Glomerular endothelial cell (primary cell): ENCODE data around the gene RASSF7. TPM values are rescaled to one million over a fixed set of nuclear protein-coding genes. Genes with fewer than 3 reads are reported as not detected.

Experiments
- DNase-seq: peaks from one replicate; pipeline ENCODE4 v3.0.0-alpha.2; 2011; ENCODE audit warnings: low read depth, low spot score; ENCODE audit errors: extremely low read depth
- total RNA-seq: library from RNA; depleted of rRNA; stranded (reverse); fragments of >200 nt; gene quantifications from 2 replicates; pipeline ENCODE4 v1.2.3, GENCODE V29; 2015

The RASSF7 gene
- total RNA-seq, 1 donor from 2014 or later = 17.6 TPM

GRCh38 chr11:550021-550745 lies 10.6 kb upstream of the RASSF7 start:
- no peak for DNase-seq

- no peak for DNase-seq
These were observed 10.1 kb upstream of the RASSF7 start for GRCh38 chr11:550746-551085.

GRCh38 chr11:551131-551530 lies 9.6 kb upstream of the RASSF7 start:
- DNase-seq = no peak

DNA sequence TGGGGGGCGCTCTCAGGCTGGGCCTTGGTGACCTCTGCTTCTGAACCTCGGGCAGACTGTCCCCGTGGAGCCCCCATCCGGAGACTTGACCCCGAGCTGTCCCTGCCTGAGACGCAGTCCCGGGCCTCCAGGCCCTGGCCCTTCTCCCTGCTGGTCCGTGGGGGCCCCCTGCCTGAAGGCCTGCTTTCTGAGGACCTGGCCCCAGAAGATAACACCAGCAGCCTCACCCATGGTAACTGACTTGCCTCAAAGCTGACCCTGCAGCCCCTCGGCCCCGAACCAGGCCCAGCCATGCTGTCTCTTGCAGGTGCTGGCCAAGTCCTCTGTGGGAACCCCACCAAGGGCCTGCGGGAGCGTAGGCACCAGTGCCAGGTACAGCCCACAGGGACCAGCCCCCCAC lies 9.2 kb upstream of the RASSF7 start:
- no peak for DNase-seq

DNA sequence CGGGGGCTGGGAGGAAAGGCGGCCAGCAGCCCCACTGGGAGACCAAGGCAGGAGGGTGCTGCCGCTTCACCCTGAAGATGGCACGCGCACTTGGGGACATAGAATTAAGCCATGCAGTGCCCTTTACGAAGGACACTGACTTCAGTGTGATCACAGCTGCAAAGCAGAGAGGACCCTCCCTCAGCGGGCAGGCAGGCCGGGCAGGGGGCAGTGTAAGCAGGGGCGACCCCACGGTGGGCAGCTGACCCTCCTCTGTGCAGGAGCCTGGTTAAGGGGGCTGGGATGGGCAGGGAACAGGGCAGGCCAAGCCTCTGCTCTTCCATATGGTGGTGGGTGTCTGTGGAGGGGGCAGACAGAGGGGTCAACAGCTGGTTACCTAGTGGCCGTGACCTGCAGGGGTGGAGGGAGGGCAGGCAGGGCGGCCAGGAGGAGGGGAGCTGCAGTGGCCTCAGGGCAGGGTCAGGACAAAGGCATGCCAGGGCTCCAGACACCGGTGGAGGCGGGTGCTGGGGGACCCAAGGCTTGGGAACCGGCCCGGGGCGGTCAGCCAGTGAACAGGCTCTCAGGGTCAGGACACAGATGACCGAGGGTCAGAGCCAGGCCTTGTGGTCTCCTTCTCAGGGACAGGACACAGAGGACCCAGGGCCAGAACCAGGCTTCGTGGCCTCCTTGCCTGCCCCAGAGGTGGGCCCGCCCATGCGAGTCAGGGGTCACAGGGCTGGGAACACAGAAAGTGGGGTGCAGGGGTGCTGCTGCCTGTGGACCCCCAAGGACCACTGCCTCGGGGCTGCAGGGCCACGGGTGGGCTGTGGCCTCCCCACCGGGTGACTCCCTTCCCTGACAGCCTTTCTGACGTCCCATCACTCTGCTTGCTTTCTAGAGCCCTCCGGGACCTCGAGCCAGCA lies 7.4 kb upstream of the RASSF7 start:
- DNase-seq = no peak

DNA sequence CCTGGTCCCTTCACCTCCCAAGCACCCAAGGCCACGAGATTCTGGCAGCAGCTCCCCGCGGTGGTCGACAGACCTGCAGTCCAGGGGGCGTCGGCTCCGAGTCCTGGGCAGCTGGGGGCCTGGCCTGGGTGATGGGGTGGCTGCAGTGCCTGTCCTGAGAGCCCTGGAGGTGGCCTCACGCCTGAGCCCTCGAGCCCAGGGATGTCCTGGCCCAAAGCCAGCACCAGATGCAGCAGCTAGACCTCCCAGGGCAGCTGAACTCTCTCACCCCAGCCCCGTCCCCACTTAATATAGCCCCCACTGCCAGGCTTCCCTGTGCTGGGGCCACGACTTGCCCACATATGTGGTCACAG lies 6.8 kb upstream of the RASSF7 start:
- DNase-seq = no peak

GRCh38 chr11:554428-555226 lies 6.1 kb upstream of the RASSF7 start:
- DNase-seq = no peak

DNA sequence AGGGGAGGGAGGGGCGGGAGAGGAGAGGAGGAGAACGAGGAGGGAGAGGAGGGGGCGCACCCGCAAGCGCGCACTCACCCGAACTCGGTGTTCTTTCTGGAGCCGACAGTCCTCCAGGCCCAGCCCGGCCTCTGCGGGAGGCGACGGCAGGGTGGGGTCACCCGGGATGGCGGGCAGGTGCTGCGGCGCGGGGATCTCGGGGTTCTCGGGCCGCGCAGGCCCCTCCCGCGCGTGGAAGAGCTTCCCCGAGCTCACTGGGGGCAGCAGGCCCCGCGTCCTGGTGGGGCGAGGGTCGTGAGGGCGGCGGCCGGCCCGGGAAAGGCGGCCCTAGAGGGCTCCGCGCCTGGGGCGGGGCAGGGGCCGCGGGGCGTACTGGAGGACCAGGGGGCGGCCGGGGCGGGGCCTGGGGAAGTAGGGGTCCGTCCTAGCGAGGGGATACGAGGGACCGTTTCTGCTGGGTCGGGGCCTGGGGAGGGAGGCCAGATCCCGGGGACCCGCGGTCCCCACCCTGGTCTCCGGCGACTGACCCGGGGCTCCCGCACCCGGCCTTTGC lies 5.5 kb upstream of the RASSF7 start:
- DNase-seq = no peak

- no peak for DNase-seq
These were observed 4.7 kb upstream of the RASSF7 start for GRCh38 chr11:555780-556661.

GRCh38 chr11:556662-557256 lies 4.0 kb upstream of the RASSF7 start:
- DNase-seq = no peak

DNA sequence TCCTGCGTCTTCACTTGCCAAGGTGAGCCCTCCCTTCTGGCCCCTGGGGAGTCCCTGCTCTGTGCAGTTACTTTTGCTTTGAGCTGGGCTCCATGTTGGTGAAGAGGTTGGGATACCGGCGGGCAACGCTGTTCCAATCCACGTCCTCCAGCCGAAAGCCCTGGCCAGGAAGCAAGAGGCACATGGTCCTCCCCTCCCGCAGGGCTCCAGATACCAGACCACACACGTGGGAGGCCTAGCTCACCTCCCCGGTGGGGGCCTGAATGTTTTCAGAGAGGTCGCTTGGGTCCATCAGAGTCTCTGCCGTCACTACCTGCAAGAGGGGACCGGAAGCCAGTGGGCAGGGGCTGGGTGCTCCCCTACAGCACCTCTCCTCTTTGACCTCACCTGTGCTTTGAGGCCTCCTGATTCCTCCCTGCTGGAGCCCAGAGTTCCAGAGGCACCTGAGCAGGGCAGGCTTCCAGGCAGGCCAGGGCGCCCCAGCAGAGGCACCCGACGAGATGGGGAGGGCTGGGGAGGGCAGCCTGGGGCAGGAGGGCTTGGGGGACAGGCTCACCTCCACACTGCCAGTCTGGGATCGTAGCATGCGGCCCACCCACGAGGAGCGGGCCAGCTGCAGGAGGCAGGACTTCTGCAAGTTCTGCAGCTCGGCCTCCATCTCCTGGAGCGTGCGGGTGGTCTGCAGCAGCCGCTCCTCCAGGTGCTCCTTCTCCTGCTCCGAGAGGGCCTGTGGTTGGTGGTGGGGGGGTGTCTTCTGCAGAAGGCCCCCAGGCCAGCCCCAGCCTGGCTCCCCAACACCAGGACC lies 3.2 kb upstream of the RASSF7 start:
- DNase-seq = no peak

DNA sequence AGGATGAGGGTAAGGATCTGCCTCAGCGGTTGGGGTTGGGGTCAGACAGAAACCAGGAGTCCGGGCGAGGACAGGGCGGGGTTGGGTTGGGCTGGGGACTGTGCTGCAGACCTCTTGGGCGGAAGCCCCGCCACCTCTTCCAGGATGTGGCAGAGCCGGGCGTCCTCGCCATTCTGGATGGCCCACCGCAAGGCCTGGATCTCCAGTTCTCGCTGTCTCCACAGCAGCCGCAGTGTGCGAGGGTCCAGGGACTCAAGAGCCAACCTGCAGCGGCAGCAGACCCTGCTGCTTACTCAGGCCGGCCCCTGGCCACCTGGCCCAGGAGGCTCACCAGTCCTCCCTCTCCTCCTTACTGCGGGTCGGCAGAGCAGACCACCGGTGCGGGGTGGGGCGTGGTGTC lies 2.3 kb upstream of the RASSF7 start:
- no peak for DNase-seq

DNA sequence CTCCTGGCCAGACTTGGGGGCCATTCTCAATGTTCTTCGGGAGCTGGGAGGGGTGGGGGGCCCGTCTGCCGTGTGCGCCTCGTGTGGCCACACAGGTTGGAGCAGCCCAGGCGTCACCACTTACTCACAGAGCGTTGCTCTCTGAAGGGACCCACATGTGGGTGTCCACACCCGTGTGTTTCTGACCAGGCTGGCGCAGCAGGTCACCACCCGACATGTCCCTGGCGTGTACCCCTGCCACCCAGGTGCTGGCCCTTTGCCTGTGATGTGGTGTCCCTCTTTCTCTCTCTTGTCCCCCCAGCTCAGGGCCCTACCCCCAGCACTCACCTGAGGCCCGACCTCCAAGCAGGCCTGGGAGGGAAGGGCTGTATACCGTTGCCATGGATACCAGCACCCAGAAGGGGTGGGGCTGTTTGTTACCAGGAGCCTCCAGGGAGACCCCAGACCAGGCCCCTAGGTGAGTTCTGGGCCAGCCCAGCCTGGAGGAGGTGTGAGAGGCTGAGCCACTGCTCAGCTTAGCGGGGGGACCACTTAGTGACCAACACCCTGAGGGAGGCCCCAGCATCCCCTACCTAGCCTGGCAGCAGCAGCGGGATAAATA lies 1.6 kb upstream of the RASSF7 start:
- DNase-seq = no peak

DNA sequence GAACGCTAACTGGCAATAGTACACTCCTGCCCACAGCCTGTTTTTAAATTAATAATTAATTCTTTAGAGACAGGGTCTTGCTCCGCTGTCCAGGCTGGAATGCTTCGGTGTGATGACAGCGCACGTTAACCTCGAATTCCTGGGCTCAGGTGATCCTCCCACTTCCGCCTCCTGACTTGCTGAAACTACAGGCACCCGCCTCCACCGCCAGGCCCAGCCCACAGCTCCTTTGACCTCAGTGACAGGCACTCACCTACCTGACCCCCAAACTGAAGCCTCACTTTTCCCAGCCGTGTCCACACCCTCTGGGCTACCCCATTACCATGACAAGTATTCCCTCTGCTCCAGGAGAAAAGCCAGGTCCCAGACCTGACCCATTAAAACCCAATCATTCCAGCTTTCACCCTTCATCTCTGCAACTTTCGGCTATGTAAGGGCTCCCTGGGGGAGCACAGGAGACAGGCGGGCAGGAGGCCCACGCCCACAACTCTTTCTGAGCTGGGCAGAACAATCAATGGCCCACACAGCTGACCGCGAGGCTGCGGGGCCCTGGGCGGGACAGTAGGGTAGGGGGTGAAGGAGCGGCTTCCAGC lies 962 bp upstream of the RASSF7 start:
- DNase-seq = no peak

DNA sequence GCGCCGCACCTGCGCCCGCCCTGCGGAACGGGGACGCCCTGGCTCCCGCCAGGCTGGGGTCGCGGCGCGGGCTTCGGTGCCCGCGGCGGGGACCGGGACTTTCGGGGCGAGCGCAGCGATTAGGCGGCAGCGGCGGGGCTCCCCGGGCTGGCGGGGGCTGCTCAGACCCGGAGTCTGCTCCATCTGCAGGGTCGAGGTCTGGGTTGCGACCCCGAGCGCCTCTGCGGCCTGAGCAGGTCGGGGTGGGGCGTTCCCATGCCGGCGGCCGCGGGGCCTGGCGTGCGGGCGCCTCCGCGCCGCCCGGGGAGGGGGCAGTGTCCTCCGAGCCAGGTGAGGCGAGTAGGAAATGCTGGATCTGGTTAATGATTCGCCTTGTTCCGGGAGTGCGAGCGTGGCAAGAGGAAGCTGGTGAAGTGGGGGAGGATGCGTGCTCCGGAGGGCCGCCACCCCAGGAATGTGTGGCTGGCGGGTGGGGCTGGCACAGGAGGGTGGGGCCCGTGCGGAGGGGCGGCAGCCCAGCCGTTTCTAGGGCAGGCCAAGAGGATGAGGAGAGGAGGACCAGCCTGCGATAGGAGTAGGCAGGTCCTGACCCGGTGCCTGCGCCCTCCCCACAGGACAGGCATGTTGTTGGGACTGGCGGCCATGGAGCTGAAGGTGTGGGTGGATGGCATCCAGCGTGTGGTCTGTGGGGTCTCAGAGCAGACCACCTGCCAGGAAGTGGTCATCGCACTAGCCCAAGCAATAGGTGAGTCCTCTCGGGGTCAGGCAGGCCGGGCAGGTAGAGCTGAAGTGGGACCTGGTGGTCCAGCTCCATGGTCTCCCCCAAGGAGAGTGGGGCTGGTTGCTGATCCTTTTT lies 606 bp downstream of the RASSF7 start:
- DNase-seq = no peak

DNA sequence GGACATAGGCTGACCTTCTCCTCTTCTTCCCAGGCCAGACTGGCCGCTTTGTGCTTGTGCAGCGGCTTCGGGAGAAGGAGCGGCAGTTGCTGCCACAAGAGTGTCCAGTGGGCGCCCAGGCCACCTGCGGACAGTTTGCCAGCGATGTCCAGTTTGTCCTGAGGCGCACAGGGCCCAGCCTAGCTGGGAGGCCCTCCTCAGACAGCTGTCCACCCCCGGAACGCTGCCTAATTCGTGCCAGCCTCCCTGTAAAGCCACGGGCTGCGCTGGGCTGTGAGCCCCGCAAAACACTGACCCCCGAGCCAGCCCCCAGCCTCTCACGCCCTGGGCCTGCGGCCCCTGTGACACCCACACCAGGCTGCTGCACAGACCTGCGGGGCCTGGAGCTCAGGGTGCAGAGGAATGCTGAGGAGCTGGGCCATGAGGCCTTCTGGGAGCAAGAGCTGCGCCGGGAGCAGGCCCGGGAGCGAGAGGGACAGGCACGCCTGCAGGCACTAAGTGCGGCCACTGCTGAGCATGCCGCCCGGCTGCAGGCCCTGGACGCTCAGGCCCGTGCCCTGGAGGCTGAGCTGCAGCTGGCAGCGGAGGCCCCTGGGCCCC lies 1.4 kb downstream of the RASSF7 start:
- no peak for DNase-seq
